ENCODE results near the gene SFR1. TPM values are rescaled to one million over a fixed set of nuclear protein-coding genes. Genes with fewer than 3 reads are reported as not detected.

The SFR1 gene
- polyA plus RNA-seq, 3 donors: 6.4 to 18.1 (median 16.9) TPM

GRCh38 chr10:104150139-104150538 is 28.2 kb downstream of the SFR1 start:
- H3K36me3 Mint-ChIP-seq: no peaks in the 10 kb centered on the region
- peaks cover 0 to 8% of the 10 kb centered on the region in 2 donors for H3K27me3 ChIP-seq (ENCODE audit: control insufficient read depth in 2 of 2, insufficient read depth in 2 of 2, low read length in 2 of 2)
- no peak overlapping the region for H3K4me2 ChIP-seq (replicated peaks; ENCODE audit: extremely low read depth, low read length, poor library complexity, severe bottlenecking)
- H3K27ac Mint-ChIP-seq: no peak overlapping the region
- peaks cover 0 to 12% of the 10 kb centered on the region in 2 donors for H3K9me3 ChIP-seq (replicated peaks in 1 of 2; ENCODE audit: control insufficient read depth in 1 of 2, insufficient read depth in 1 of 2, low read length in 2 of 2)
- H3K4me1 Mint-ChIP-seq: peaks cover 2% of the 10 kb centered on the region
- H3K79me2 ChIP-seq (ENCODE audit: insufficient read depth, low read length): no peaks in the 10 kb centered on the region
- no peaks in the 10 kb centered on the region for H3K36me3 ChIP-seq (replicated peaks in 1 of 2; ENCODE audit: control insufficient read depth in 1 of 2, insufficient read depth in 2 of 2, low read length in 2 of 2)
- H3K27me3 Mint-ChIP-seq (ENCODE audit: low read depth in 3 of 3): peaks cover 0 to 5% (median 2%) of the 10 kb centered on the region in 3 donors
- no peak overlapping the region for H3K27ac ChIP-seq (ENCODE audit: low read depth in 1 of 2, low read length in 2 of 2)
- H3K9ac ChIP-seq (ENCODE audit: insufficient read depth, low read length, poor library complexity, severe bottlenecking): no peak overlapping the region
- peaks cover 11 to 19% (median 15%) of the 10 kb centered on the region in 7 donors for H3K9me3 Mint-ChIP-seq
- no peak for DNase-seq
- no peak overlapping the region for H3K4me3 Mint-ChIP-seq
- TF ChIP-seq, protein P1, sequence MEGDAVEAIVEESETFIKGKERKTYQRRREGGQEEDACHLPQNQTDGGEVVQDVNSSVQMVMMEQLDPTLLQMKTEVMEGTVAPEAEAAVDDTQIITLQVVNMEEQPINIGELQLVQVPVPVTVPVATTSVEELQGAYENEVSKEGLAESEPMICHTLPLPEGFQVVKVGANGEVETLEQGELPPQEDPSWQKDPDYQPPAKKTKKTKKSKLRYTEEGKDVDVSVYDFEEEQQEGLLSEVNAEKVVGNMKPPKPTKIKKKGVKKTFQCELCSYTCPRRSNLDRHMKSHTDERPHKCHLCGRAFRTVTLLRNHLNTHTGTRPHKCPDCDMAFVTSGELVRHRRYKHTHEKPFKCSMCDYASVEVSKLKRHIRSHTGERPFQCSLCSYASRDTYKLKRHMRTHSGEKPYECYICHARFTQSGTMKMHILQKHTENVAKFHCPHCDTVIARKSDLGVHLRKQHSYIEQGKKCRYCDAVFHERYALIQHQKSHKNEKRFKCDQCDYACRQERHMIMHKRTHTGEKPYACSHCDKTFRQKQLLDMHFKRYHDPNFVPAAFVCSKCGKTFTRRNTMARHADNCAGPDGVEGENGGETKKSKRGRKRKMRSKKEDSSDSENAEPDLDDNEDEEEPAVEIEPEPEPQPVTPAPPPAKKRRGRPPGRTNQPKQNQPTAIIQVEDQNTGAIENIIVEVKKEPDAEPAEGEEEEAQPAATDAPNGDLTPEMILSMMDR (IDR thresholded peaks at IDR 0.05): no peak
- H2AFZ ChIP-seq (ENCODE audit: insufficient read depth, low read depth, low read length, poor library complexity, severe bottlenecking): no peak overlapping the region
- intact Hi-C loops (cut with micrococcal nuclease): no loop called here
- H4K20me1 ChIP-seq (ENCODE audit: insufficient read depth, low read length): no peaks in the 10 kb centered on the region
- H3K4me3 ChIP-seq (replicated peaks in 1 of 3; ENCODE audit: low read depth in 2 of 3, low read length in 3 of 3): no peak overlapping the region
- no peaks in the 10 kb centered on the region for H3K4me1 ChIP-seq (ENCODE audit: control insufficient read depth in 1 of 2, insufficient read depth in 2 of 2, low read length in 2 of 2)

DNA sequence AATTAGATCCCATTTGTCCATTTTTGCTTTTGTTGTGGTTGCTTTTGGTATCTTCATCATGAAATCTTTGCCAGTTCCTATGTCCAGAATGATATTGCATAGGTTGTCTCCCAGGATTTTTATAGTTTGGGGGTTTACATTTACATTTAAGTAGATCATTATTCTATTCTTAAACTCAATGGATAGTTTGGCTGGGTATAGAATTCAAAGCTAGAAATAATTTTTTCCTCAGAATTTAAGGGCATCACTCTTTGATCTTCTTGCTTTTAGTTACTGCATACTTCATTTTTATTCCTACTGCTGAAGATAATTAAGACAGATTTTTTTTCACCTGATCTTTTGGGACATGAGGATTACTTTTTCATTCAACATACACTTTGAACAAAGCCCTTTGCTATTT is 29.8 kb downstream of the SFR1 start:
- Mint-ChIP-seq H3K36me3 (no peaks in the 10 kb centered on the region), H3K4me3 (no peak overlapping the region), H3K4me1 (no peaks in the 10 kb centered on the region), H3K9me3 (peaks cover 11 to 23% (median 15%) of the 10 kb centered on the region in 7 donors), H3K27ac (no peak overlapping the region), H3K27me3 (ENCODE audit: low read depth in 3 of 3) (peaks cover 1 to 8% (median 5%) of the 10 kb centered on the region in 3 donors)
- no peak overlapping the region for H3K4me3 ChIP-seq (replicated peaks in 1 of 3; ENCODE audit: low read depth in 2 of 3, low read length in 3 of 3)
- H3K9ac ChIP-seq (ENCODE audit: insufficient read depth, low read length, poor library complexity, severe bottlenecking): no peak overlapping the region
- no peak for DNase-seq
- no peak overlapping the region for H2AFZ ChIP-seq (ENCODE audit: insufficient read depth, low read depth, low read length, poor library complexity, severe bottlenecking)
- H4K20me1 ChIP-seq (ENCODE audit: insufficient read depth, low read length): no peaks in the 10 kb centered on the region
- H3K36me3 ChIP-seq (replicated peaks in 1 of 2; ENCODE audit: control insufficient read depth in 1 of 2, insufficient read depth in 2 of 2, low read length in 2 of 2): no peaks in the 10 kb centered on the region
- no peak overlapping the region for H3K4me2 ChIP-seq (replicated peaks; ENCODE audit: extremely low read depth, low read length, poor library complexity, severe bottlenecking)
- H3K79me2 ChIP-seq (ENCODE audit: insufficient read depth, low read length): no peaks in the 10 kb centered on the region
- H3K9me3 ChIP-seq (replicated peaks in 1 of 2; ENCODE audit: control insufficient read depth in 1 of 2, insufficient read depth in 1 of 2, low read length in 2 of 2): peaks cover 0 to 12% of the 10 kb centered on the region in 2 donors
- peaks cover 0 to 3% of the 10 kb centered on the region in 2 donors for H3K27me3 ChIP-seq (ENCODE audit: control insufficient read depth in 2 of 2, insufficient read depth in 2 of 2, low read length in 2 of 2)
- H3K27ac ChIP-seq (ENCODE audit: low read depth in 1 of 2, low read length in 2 of 2): no peak overlapping the region
- intact Hi-C loops (cut with micrococcal nuclease): no loop called here
- no peaks in the 10 kb centered on the region for H3K4me1 ChIP-seq (ENCODE audit: control insufficient read depth in 1 of 2, insufficient read depth in 2 of 2, low read length in 2 of 2)
- TF ChIP-seq, protein P1 (IDR thresholded peaks at IDR 0.05): no peak
